HEK293 (cell line): ENCODE data around the gene SPOCK1.

ENCODE experiments used
- CTCF ChIA-PET: fragments of 350-600 bp; formaldehyde crosslinking; extraction: SDS; loops from one replicate; lab custom pipeline; 2021; ENCODE audit warnings: antibody characterized with exemption; lab: Yijun Ruan, JAX
- POLR2A ChIA-PET: fragments of 300-600 bp; formaldehyde crosslinking; extraction: SDS; loops from one replicate; lab custom pipeline; 2020; ENCODE audit warnings: antibody characterized with exemption, inconsistent platforms; lab: Yijun Ruan, JAX
- H3K27ac ChIP-seq: fragments of 200-500 bp; sonication (Bioruptor generic); 2 replicates; pipeline ENCODE4 v1.5.1; 2014; ENCODE audit warnings: low read depth, low read length, control low read depth, inconsistent platforms; ENCODE audit errors: extremely low read depth
- H3K36me3 ChIP-seq, 2 experiments: fragments of 200-500 bp in 1 of 2; sonication (Bioruptor generic) in 1 of 2; 1 replicate in 1 of 2; 2 replicates in 1 of 2; pipeline ENCODE4 v1.5.1; 2014 to 2017; ENCODE audit warnings: inconsistent platforms in 2 of 2, low read length in 2 of 2; ENCODE audit not compliant: control insufficient read depth in 2 of 2, insufficient read depth in 1 of 2
- H3K4me1 ChIP-seq: fragments of 200-500 bp; sonication (Bioruptor generic); 2 replicates; pipeline ENCODE4 v1.5.1; 2014; ENCODE audit warnings: mild to moderate bottlenecking, low read length, inconsistent platforms; ENCODE audit not compliant: control insufficient read depth, insufficient read depth
- H3K4me3 ChIP-seq: 2 replicates; pipeline ENCODE4 v1.5.1; 2011; ENCODE audit warnings: low read depth, mild to moderate bottlenecking, control low read depth, low read length, moderate library complexity
- H3K9me3 ChIP-seq: fragments of 200-500 bp; sonication (Bioruptor generic); 2 replicates; pipeline ENCODE4 v1.5.1; 2014; ENCODE audit warnings: low read depth, low read length, inconsistent platforms; ENCODE audit not compliant: control insufficient read depth, insufficient read depth
- BCL11B ChIP-seq: fragments of 450-650 bp; formaldehyde crosslinking; IDR thresholded peaks from 2 replicates; pipeline ENCODE4 v1.5.1; 2016; ENCODE audit warnings: low read depth, missing biosample characterization, missing genetic modification characterization
- GLIS2 ChIP-seq: fragments of 450-650 bp; formaldehyde crosslinking; IDR thresholded peaks from 2 replicates; pipeline ENCODE4 v1.5.1; 2016; ENCODE audit warnings: missing biosample characterization, missing genetic modification characterization
- KLF8 ChIP-seq: fragments of 450-650 bp; formaldehyde crosslinking; IDR thresholded peaks from 2 replicates; pipeline ENCODE4 v1.5.1; 2016; ENCODE audit warnings: missing biosample characterization, missing genetic modification characterization
- SALL2 ChIP-seq: fragments of 450-650 bp; formaldehyde crosslinking; IDR thresholded peaks from 2 replicates; pipeline ENCODE4 v1.5.0; 2017; ENCODE audit warnings: missing biosample characterization, mild to moderate bottlenecking, missing genetic modification characterization, borderline replicate concordance
- SCRT1 ChIP-seq: fragments of 450-650 bp; formaldehyde crosslinking; IDR thresholded peaks from 2 replicates; pipeline ENCODE4 v1.5.1; 2016; ENCODE audit warnings: missing biosample characterization, missing genetic modification characterization, borderline replicate concordance
- TSHZ1 ChIP-seq: fragments of 450-650 bp; formaldehyde crosslinking; IDR thresholded peaks from 2 replicates; pipeline ENCODE4 v1.5.1; 2016; ENCODE audit warnings: missing biosample characterization, missing genetic modification characterization, borderline replicate concordance
- YY1 ChIP-seq: fragments of 450-650 bp; formaldehyde crosslinking; IDR thresholded peaks from 2 replicates; pipeline ENCODE4 v1.5.1; 2018; ENCODE audit warnings: missing biosample characterization, missing genetic modification characterization
- YY2 ChIP-seq: fragments of 450-650 bp; formaldehyde crosslinking; IDR thresholded peaks from 2 replicates; pipeline ENCODE4 v1.5.1; 2016; ENCODE audit warnings: missing biosample characterization, missing genetic modification characterization
- ZBTB49 ChIP-seq: fragments of 450-650 bp; formaldehyde crosslinking; IDR thresholded peaks from 2 replicates; pipeline ENCODE4 v1.5.1; 2016; ENCODE audit warnings: missing biosample characterization, missing genetic modification characterization, low read depth
- ZNF175 ChIP-seq: fragments of 450-650 bp; formaldehyde crosslinking; IDR thresholded peaks from 2 replicates; pipeline ENCODE4 v1.5.1; 2016; ENCODE audit warnings: missing biosample characterization, missing genetic modification characterization
- ZNF223 ChIP-seq: fragments of 450-650 bp; formaldehyde crosslinking; IDR thresholded peaks from 2 replicates; pipeline ENCODE4 v1.5.1; 2016; ENCODE audit warnings: missing biosample characterization, missing genetic modification characterization
- ZNF335 ChIP-seq: fragments of 450-650 bp; formaldehyde crosslinking; conservative IDR thresholded peaks from 2 replicates; pipeline ENCODE4 v1.5.1; 2016; ENCODE audit warnings: missing biosample characterization, missing genetic modification characterization
- ZNF350 ChIP-seq: fragments of 450-650 bp; formaldehyde crosslinking; IDR thresholded peaks from 2 replicates; pipeline ENCODE4 v1.5.0; 2017; ENCODE audit warnings: missing biosample characterization, mild to moderate bottlenecking, missing genetic modification characterization
- ZNF362 ChIP-seq: fragments of 450-650 bp; formaldehyde crosslinking; IDR thresholded peaks from 2 replicates; pipeline ENCODE4 v1.5.1; 2016; ENCODE audit warnings: missing biosample characterization, missing genetic modification characterization
- ZNF416 ChIP-seq: fragments of 450-650 bp; formaldehyde crosslinking; IDR thresholded peaks from 2 replicates; pipeline ENCODE4 v1.5.1; 2016; ENCODE audit warnings: missing biosample characterization, missing genetic modification characterization
- ZNF629 ChIP-seq: fragments of 450-650 bp; formaldehyde crosslinking; IDR thresholded peaks from 2 replicates; pipeline ENCODE4 v1.5.1; 2017; ENCODE audit warnings: missing biosample characterization, missing genetic modification characterization
- ZXDB ChIP-seq: fragments of 450-650 bp; formaldehyde crosslinking; IDR thresholded peaks from 2 replicates; pipeline ENCODE4 v1.5.1; 2016; ENCODE audit warnings: missing biosample characterization, missing genetic modification characterization
- TF ChIP-seq, protein P1 (sequence below): fragments of 450-650 bp; IDR thresholded peaks from 2 replicates; pipeline ENCODE4 v1.5.1; 2018; ENCODE audit warnings: missing biosample characterization, missing genetic modification characterization
- TF ChIP-seq, protein P2 (sequence below): fragments of 450-650 bp; formaldehyde crosslinking; IDR thresholded peaks from 2 replicates; pipeline ENCODE4 v1.5.1; 2016; ENCODE audit warnings: missing biosample characterization, missing genetic modification characterization

Gene SPOCK1

GRCh38 chr5:137432376-137432775 lies 66.8 kb downstream of the SPOCK1 start:
- ChIA-PET CTCF (no interaction called here), POLR2A (no interaction called here)
- no peak overlapping the region for H3K27ac ChIP-seq
- no peaks in the 10 kb centered on the region for H3K36me3 ChIP-seq
- no peak for TF ChIP-seq ZNF335
- TF ChIP-seq ZNF350 (tag by site-specific recombination), result no peak
- TF ChIP-seq ZXDB, result no peak
- no peak for TF ChIP-seq ZBTB49
- no peak for TF ChIP-seq BCL11B
- TF ChIP-seq, protein P1, sequence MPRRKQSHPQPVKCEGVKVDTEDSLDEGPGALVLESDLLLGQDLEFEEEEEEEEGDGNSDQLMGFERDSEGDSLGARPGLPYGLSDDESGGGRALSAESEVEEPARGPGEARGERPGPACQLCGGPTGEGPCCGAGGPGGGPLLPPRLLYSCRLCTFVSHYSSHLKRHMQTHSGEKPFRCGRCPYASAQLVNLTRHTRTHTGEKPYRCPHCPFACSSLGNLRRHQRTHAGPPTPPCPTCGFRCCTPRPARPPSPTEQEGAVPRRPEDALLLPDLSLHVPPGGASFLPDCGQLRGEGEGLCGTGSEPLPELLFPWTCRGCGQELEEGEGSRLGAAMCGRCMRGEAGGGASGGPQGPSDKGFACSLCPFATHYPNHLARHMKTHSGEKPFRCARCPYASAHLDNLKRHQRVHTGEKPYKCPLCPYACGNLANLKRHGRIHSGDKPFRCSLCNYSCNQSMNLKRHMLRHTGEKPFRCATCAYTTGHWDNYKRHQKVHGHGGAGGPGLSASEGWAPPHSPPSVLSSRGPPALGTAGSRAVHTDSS (tag by site-specific recombination), result no peak
- no peak for TF ChIP-seq YY1 (tag by site-specific recombination)
- no peak for TF ChIP-seq KLF8
- TF ChIP-seq TSHZ1 (tag by site-specific recombination), result no peak
- no peak for TF ChIP-seq ZNF362
- TF ChIP-seq ZNF416 (tag by site-specific recombination), result no peak
- no peak for TF ChIP-seq GLIS2 (tag by site-specific recombination)
- TF ChIP-seq, protein P2, sequence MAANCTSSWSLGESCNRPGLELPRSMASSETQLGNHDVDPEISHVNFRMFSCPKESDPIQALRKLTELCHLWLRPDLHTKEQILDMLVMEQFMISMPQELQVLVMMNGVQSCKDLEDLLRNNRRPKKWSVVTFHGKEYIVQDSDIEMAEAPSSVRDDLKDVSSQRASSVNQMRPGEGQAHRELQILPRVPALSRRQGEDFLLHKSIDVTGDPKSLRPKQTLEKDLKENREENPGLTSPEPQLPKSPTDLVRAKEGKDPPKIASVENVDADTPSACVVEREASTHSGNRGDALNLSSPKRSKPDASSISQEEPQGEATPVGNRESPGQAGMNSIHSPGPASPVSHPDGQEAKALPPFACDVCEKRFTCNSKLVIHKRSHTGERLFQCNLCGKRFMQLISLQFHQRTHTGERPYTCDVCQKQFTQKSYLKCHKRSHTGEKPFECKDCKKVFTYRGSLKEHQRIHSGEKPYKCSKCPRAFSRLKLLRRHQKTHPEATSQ (tag by site-specific recombination), result no peak
- no peak for TF ChIP-seq SALL2
- no peak for TF ChIP-seq SCRT1
- TF ChIP-seq ZNF629 (tag by site-specific recombination), result no peak
- no peak for TF ChIP-seq ZNF175
- TF ChIP-seq ZNF223 (tag by site-specific recombination), result no peak
- no peak for TF ChIP-seq YY2 (tag by site-specific recombination)
- no peaks in the 10 kb centered on the region for H3K4me1 ChIP-seq
- no peak overlapping the region for H3K4me3 ChIP-seq
- H3K9me3 ChIP-seq, result no peaks in the 10 kb centered on the region
